Erythroblast (primary cell): Measurements from ENCODE around the gene ST7L.

ENCODE experiments used
- GATA1 ChIP-seq: IDR thresholded peaks from 2 replicates; pipeline ENCODE4 v1.6.1; 2011; ENCODE audit warnings: low read depth, mild to moderate bottlenecking, control low read depth, low read length, moderate library complexity
- POLR2A ChIP-seq: IDR thresholded peaks from 2 replicates; pipeline ENCODE4 v1.6.1; 2011; ENCODE audit warnings: mild to moderate bottlenecking, low read length

GRCh38 chr1:112492076-112492475 lies 126.9 kb downstream of the ST7L start:
- TF ChIP-seq POLR2A (no peak), GATA1 (no peak)
